MM.1S (cell line): ENCODE measurements around the gene CNTFR.
"Not testable (repeated sequence)": the region's sequence is repeated elsewhere in the genome, so short reads cannot be mapped to it uniquely, and the experiment has no call there.

ENCODE experiments used
- EZH2 ChIP-seq: fragments of 300-600 bp; sonication (generic); optimal IDR thresholded peaks from 2 replicates; pipeline ENCODE3; 2017; ENCODE audit warnings: low read depth, mild to moderate bottlenecking, antibody characterized with exemption, low read length, mixed read lengths
- EZH2phosphoT487 ChIP-seq: fragments of 300-600 bp; sonication (generic); IDR thresholded peaks from 2 replicates; pipeline ENCODE4 v1.6.1; 2018; ENCODE audit warnings: antibody characterized with exemption, low read length
- TF ChIP-seq, protein P1 (sequence below): fragments of 300-600 bp; sonication (generic); IDR thresholded peaks from 2 replicates; pipeline ENCODE4 v1.5.1; 2016; ENCODE audit warnings: antibody characterized with exemption, low read length, mixed read lengths

DNA sequence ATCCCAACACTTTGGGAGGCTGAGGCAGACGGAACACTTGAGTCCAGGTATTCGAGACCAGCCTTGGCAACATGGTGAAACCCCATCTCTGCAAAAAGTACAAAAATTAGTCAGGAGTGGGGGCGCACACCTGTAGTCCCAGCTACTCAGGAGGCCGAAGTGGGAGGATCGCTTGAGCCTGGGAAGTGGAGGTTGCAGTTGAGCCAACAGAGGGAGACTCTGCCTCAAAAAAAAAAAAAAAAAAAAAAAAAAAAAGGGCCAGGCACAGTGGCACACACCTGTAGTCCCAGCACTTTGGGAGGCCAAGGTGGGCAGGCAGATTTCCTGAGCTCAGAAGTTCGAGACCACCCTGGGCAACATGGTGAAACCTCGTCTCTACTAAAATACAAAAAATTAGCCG is 49.8 kb upstream of the CNTFR start:
- TF ChIP-seq, protein P1, sequence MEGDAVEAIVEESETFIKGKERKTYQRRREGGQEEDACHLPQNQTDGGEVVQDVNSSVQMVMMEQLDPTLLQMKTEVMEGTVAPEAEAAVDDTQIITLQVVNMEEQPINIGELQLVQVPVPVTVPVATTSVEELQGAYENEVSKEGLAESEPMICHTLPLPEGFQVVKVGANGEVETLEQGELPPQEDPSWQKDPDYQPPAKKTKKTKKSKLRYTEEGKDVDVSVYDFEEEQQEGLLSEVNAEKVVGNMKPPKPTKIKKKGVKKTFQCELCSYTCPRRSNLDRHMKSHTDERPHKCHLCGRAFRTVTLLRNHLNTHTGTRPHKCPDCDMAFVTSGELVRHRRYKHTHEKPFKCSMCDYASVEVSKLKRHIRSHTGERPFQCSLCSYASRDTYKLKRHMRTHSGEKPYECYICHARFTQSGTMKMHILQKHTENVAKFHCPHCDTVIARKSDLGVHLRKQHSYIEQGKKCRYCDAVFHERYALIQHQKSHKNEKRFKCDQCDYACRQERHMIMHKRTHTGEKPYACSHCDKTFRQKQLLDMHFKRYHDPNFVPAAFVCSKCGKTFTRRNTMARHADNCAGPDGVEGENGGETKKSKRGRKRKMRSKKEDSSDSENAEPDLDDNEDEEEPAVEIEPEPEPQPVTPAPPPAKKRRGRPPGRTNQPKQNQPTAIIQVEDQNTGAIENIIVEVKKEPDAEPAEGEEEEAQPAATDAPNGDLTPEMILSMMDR, result not testable (repeated sequence)
- TF ChIP-seq EZH2, EZH2phosphoT487: not testable (repeated sequence)
